K562 treated with DMSO at 1 percent for 4 hours (cell line): Measurements from ENCODE around the gene SP6. TPM values are rescaled to one million over a fixed set of nuclear protein-coding genes. Genes with fewer than 3 reads are reported as not detected.

Experiments
- total RNA-seq: library from RNA; unstranded; fragments of 300-600 nt; gene quantifications from 2 replicates; pipeline ENCODE4 v1.2.3, GENCODE V29; 2022; ENCODE audit not compliant: insufficient read depth

SP6 gene
- 8.9 and 9.5 TPM in 2 replicates for total RNA-seq

GRCh38 chr17:47850692-47851573 lies at the start of gene SP6:
Gene SP6 (minus strand): TSS chr17:47851163. CDS start chr17:47848429, 2,734 bp downstream.

GRCh38 chr17:47895856-47896671 lies 45.1 kb upstream of the SP6 start, which contains the start of gene SP2:
Gene SP2 (plus strand): TSS chr17:47896236. CDS start chr17:47896287, 51 bp downstream.

GRCh38 chr17:47840742-47841487 lies 10.0 kb downstream of the SP6 start, which contains the start of gene SCRN2:
Gene SCRN2 (minus strand): TSS chr17:47841273. CDS start chr17:47840843, 430 bp downstream.

GRCh38 chr17:47831003-47831933 lies 19.7 kb downstream of the SP6 start, which contains the start of the genes LRRC46 and MRPL10:
Gene LRRC46 (plus strand): TSS chr17:47831670. CDS start chr17:47831990, 320 bp downstream.
Gene MRPL10 (minus strand): TSS chr17:47831541. CDS start chr17:47831511, 30 bp downstream.

GRCh38 chr17:47821424-47822391 lies 29.3 kb downstream of the SP6 start, which contains the start of gene OSBPL7:
Gene OSBPL7 (minus strand): TSS chr17:47821794. CDS start chr17:47820278, 1,516 bp downstream.

Other genes with a start within 250 kb of the SP6 start
- gene KPNB1, start 201.2 kb downstream of the SP6 start, total RNA-seq: 153 and 154 TPM in 2 replicates
- gene TBKBP1, start 157.0 kb downstream of the SP6 start, total RNA-seq: 7.0 and 9.2 TPM in 2 replicates
- gene TBX21, start 117.9 kb downstream of the SP6 start, total RNA-seq: not detected in 2 replicates
- 7.3 and 10.4 TPM in 2 replicates for gene OSBPL7, start 29.4 kb downstream of the SP6 start, total RNA-seq
- 86.5 and 91.3 TPM in 2 replicates for gene MRPL10, start 19.6 kb downstream of the SP6 start, total RNA-seq
- 1.1 and 1.2 TPM in 2 replicates for gene LRRC46, start 19.5 kb downstream of the SP6 start, total RNA-seq
- 14.6 and 19.6 TPM in 2 replicates for gene SCRN2, start 9.9 kb downstream of the SP6 start, total RNA-seq
- gene SP2, start 45.1 kb upstream of the SP6 start, total RNA-seq: 14.9 and 15.0 TPM in 2 replicates
- 7.3 and 8.2 TPM in 2 replicates for gene PNPO, start 90.4 kb upstream of the SP6 start, total RNA-seq
- gene PRR15L, start 106.7 kb upstream of the SP6 start, total RNA-seq: not detected in 2 replicates
- gene CDK5RAP3, start 120.0 kb upstream of the SP6 start, total RNA-seq: 155 and 172 TPM in 2 replicates
- gene COPZ2, start 186.6 kb upstream of the SP6 start, total RNA-seq: not detected in 2 replicates
- 151 and 167 TPM in 2 replicates for gene NFE2L1, start 197.2 kb upstream of the SP6 start, total RNA-seq